ENCODE results near the gene NOXA1. TPM values are rescaled to one million over a fixed set of nuclear protein-coding genes. Genes with fewer than 3 reads are reported as not detected.

NOXA1 gene
- total RNA-seq = 0.07 TPM in 1 of 2 replicates, not detected in the other

DNA sequence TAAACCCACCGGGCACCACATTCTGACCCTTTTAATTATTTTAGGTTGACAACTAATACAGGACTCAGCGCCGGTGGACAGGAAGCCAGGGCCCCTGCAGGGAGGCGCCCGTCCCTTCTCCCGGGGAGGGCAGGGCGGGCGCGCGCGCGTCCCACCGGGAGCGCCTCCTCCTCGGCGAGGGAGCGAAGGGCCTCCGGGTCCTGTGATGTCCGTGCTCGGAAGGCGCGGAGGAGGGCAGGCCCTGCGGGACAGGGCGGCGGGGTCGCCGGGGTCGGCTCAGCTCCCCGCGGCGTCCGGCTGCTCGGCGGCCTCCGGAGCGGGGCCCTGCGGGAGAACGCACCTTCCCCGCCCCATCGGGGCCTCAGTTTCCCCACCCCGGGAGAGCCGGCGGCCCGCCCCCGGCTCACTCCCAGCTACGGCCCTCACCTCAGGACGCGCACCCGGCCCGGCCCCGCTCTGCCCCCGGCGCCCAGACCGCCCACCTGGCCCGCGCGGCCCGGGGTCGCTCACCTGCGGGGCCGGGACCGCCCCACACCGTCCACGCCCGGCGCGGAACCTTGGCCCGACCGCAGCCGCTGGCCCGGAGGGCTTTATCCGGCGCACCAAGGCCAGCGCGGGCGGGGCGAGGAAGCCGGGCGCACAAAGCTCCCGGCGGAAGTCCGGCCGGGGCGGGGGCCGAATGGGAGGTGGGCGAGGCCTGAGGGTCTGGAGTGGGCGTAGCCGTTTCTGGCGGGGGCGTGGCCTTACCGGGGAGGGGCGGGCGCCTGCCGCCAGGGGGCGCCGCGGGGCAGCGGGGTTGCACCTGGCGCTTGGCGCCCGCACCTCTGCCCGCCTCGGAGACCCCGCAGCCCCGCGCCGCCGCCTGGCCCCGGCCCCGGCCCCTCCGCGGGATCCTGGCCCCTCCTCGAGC lies at the start of gene NOXA1, which contains the start of gene EXD3:
Gene NOXA1 (plus strand): TSS at position 790 of the 910 bp plus-strand sequence. CDS start 137 bp downstream, outside the sequence.
Gene EXD3 (minus strand): TSS at position 559 of the 910 bp plus-strand sequence. CDS start 27,805 bp downstream, outside the sequence.

GRCh38 chr9:137441289-137441934 lies 18.2 kb downstream of the NOXA1 start, which contains the start of gene ENTPD8:
Gene ENTPD8 (minus strand): TSS chr9:137441357. CDS start chr9:137438285, 3,072 bp downstream.

GRCh38 chr9:137459152-137459600 lies 36.0 kb downstream of the NOXA1 start, which contains the start of gene NSMF:
Gene NSMF (minus strand): TSS chr9:137459334. CDS start chr9:137459102, 232 bp downstream.

Other genes starting within 250 kb of the NOXA1 start
- gene ANAPC2, start 234.8 kb upstream of the NOXA1 start, total RNA-seq = 17.6 and 25.1 TPM in 2 replicates
- gene SSNA1, start 234.7 kb upstream of the NOXA1 start, total RNA-seq = 127 and 150 TPM in 2 replicates
- gene TPRN, start 222.7 kb upstream of the NOXA1 start, total RNA-seq = 6.9 and 7.7 TPM in 2 replicates
- gene TMEM203, start 217.7 kb upstream of the NOXA1 start, total RNA-seq = 36.2 and 39.1 TPM in 2 replicates
- 13.4 and 16.6 TPM in 2 replicates for gene NDOR1, start 217.7 kb upstream of the NOXA1 start, total RNA-seq
- not detected in 2 replicates for gene RNF208, start 201.2 kb upstream of the NOXA1 start, total RNA-seq
- gene CYSRT1, start 198.2 kb upstream of the NOXA1 start, total RNA-seq = 0.20 and 0.25 TPM in 2 replicates
- not detected in 2 replicates for gene RNF224, start 195.9 kb upstream of the NOXA1 start, total RNA-seq
- not detected in 2 replicates for gene SLC34A3, start 192.5 kb upstream of the NOXA1 start, total RNA-seq
- 1,008 and 1,079 TPM in 2 replicates for gene TUBB4B, start 182.1 kb upstream of the NOXA1 start, total RNA-seq
- gene STPG3, start 172.1 kb upstream of the NOXA1 start, total RNA-seq = not detected in 2 replicates
- 54.6 and 68.4 TPM in 2 replicates for gene NELFB, start 168.1 kb upstream of the NOXA1 start, total RNA-seq
- gene TOR4A, start 145.7 kb upstream of the NOXA1 start, total RNA-seq = 41.4 and 44.7 TPM in 2 replicates
- gene NRARP, start 121.1 kb upstream of the NOXA1 start, total RNA-seq = 35.8 and 43.9 TPM in 2 replicates
- 7.2 and 8.2 TPM in 2 replicates for gene EXD3, start 231 bp upstream of the NOXA1 start, total RNA-seq
- 0.05 and 1.5 TPM in 2 replicates for gene ENTPD8, start 18.0 kb downstream of the NOXA1 start, total RNA-seq
- 48.2 and 50.1 TPM in 2 replicates for gene NSMF, start 35.9 kb downstream of the NOXA1 start, total RNA-seq
- gene PNPLA7, start 127.0 kb downstream of the NOXA1 start, total RNA-seq = 0.34 and 0.53 TPM in 2 replicates
- 92.1 and 129 TPM in 2 replicates for gene MRPL41, start 128.5 kb downstream of the NOXA1 start, total RNA-seq
- 27.3 and 35.0 TPM in 2 replicates for gene DPH7, start 155.5 kb downstream of the NOXA1 start, total RNA-seq
- gene ZMYND19, start 167.1 kb downstream of the NOXA1 start, total RNA-seq = 26.2 and 35.3 TPM in 2 replicates
- 29.7 and 33.4 TPM in 2 replicates for gene ARRDC1, start 182.3 kb downstream of the NOXA1 start, total RNA-seq
- 53.9 and 59.2 TPM in 2 replicates for gene EHMT1, start 195.6 kb downstream of the NOXA1 start, total RNA-seq